Activated CD4-positive, alpha-beta T cell treated with anti-CD3 and anti-CD28 coated beads, Interleukin-10, Interleukin-2, amounts not matched to agents 100 ng/mL and 50 ng/mL, durations not matched to agents 16 hours and 8 hours (primary cell): ENCODE results near the gene SMC1A.
"Not testable (repeated sequence)": the region's sequence is repeated elsewhere in the genome, so short reads cannot be mapped to it uniquely, and the experiment has no call there.

Experiments used
- DNase-seq: peaks from one replicate; pipeline ENCODE4 v3.0.0-alpha.2; 2020

Gene SMC1A

DNA sequence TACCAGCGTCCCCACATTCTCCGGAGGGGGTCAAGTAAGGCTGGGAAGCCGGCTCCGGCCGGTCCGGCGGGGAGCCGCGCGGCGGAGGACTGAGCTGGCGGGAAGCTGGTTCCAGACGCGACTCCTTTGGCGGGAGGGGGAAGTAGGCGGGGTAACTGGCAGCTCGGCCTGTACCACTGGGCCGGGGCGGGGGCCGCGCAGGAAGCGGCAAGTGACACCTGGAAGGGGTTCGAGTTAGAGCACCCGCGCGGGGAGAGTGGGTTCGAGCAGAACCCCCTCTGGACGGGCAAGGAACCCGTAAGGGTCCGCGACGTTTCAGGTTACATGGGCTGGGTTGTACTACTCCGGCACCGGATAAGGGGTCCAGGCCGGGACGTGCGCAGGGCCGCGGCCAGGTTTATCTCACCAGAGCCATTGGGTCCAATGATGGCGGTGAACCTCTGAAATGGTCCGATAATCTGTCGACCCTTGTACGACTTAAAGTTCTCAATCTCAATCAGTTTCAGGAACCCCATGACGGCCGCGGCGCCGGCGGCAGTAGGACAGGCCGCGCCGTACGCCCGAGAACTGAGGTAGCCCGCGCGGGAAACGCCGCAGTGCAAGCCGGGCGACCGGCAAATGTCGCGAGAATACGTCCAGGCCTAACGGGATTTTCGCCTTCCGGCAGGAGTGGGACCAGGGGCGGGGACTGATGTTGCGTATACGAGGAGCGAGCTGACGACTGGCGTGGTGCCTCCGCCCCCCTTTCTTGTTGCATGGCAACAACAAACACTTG, at the start of gene SMC1A:
TSS of gene SMC1A (minus strand) at position 569 of the 775 bp plus-strand sequence. CDS start at position 515, 54 bp downstream.
- peak; percentile 99 for DNase-seq

DNA sequence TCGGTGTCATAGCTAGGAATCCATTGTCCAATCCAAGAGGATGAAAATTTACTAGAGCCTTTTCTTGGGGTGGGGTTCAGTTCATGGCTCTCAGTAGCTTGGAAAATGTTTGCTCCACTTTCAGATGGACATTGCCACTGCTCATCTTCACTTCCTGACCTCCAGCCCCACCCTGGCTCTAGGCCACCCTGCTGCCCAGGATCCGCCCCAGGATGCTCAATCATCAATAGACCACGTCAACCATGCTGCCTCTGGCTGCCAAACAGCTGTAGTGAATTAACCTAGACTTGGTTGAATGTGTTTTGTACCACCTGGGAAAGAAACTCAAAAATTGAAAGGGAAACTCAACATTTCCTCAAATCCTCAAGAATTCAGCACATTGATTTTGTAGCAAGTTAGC, 48.9 kb upstream of the SMC1A start:
- DNase-seq: no peak

DNA sequence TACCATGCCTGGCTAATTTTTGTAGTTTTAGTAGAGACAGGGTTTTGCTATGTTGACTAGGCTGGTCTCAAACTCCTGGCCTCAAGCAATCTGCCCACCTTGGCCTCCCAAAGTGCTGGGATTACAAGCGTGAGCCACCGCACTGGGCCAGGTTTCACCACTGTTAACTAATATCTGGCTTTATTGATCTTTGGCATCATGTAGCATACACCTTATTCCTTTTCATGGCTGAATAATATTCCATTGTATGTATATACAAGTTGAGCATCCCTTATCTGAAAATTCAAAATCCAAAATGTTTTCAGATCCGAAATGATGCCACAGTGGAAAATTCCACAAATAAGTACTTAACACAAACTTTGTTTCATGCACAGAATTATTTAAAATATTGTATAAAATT, 46.2 kb upstream of the SMC1A start:
- DNase-seq: not testable (repeated sequence)

DNA sequence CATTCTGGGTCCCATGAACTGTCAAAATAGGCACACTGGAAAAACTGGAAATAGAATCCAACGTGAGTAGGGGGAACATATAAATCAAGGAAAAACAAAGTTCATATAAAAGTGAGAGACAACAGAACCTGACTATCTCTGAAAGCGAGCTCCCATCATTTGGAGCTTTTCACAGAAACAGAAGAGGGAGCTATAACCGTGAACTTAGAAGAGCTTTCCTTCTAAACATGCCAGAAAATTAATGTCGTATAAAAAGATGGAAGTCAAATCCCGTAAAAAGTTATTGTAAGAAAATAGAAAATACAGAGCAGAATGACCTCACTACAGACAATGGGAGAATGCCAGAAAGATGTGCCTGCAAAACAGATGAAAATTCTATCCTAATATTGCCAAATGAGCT, 35.6 kb upstream of the SMC1A start:
- no peak for DNase-seq

DNA sequence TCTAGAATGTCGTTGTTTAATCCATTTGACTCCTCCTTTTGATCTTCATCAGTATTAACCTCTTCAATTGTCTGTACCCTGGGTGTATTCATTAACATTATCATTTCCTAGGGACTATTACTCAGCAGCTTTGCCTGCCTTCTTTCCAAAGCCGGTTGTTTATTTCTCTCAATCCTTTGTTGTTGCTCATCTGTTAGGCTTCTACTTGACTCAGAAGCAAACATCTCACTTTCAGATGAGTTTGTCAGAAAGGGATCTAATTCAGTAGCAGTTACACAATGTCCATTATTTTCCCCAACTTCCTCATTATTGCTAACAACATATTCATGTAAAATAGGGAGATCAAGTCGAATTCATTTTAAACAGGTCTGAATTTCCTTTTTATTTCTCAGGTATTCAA, 33.8 kb upstream of the SMC1A start:
- DNase-seq: no peak

DNA sequence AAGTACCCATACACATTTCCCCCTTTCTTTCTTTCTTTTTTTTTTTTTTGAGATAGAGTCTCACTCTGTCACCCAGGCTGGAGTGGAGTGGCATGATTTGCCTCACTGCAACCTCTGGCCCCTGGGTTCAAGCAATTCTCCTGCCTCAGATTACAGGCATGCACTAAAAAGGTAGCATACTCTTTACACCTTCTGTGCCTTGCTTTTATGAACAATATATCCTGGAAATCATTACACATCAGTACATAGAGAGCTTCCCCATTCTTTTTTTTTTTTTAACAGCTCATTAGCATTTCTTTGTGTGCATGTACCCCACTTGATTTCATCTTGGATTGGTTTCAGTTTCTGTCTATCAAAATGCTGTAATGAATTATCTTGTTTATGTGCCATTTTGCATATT, 30.4 kb upstream of the SMC1A start:
- no peak for DNase-seq

DNA sequence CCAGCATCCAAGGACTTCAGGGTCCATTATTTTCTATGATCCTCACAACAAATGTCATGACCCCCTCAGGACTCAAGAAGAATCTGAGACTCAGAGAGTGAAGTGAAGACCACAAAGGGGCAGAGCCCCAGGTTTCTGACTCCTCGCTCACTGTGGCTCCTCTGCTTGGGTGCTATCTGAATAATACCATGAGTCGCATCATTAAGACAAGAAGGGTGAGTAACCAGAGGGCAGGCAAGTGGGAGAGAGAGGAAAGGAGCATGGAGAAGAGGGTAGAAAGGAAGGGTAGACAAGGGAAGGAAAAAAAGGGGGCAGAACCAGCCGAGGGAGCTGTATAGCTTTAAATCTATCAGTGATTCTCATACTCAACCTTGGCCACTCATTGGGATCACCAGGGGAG, 27.2 kb upstream of the SMC1A start:
- no peak for DNase-seq

DNA sequence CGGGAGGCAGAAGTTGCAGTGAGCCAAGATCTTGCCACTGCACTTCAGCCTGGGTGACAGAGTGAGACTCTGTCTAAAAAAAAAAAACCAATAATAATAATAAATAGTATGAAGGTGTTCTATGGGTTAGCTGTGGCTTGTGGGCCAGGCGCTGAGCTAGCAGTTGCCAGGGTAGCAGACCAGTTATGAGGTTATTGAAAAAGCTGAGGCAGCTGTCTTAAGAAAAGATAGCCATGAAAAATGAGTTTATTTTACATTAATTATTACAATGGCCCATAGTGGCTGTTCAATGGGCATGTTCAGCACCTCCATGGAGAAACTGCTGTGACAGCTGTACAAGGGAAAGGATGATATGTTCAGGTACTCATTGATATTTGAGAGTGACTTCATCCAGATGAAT, 25.0 kb upstream of the SMC1A start:
- no peak for DNase-seq

DNA sequence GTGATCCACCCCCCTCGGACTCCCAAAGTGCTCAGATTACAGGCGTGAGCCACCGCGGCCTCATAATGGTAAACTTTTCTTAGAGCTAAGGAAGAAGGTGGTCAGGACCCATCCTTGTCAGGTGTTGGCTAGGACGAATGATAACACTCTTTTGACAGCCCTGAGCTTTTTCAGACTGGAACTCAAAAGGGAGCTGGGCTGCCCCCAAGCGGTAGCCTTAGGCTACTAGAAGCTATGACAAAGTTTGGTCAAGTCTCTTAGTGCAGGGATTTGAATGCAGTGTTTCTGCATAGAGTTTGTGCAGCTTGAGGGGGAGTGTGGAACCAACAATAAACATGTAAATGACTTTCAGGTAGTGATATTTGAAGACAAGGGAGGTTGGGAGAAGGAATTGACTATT, 23.5 kb upstream of the SMC1A start:
- DNase-seq: peak; percentile 72

DNA sequence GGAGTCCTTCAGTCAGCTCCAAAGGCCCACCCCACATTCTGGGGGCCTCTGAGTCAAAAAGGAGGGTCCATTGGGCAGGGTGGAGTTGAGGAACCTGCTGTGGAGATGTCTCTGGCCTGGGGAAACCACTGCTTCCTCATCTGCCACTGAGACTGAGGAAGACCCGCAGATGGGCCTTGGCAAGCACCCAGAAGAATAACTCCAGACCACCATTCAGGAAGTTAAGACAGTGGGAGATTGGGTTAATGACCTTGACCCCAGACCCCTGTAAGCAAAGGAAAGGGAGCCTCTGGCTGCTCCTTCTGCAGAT, 19.8 kb upstream of the SMC1A start:
- DNase-seq: no peak

DNA sequence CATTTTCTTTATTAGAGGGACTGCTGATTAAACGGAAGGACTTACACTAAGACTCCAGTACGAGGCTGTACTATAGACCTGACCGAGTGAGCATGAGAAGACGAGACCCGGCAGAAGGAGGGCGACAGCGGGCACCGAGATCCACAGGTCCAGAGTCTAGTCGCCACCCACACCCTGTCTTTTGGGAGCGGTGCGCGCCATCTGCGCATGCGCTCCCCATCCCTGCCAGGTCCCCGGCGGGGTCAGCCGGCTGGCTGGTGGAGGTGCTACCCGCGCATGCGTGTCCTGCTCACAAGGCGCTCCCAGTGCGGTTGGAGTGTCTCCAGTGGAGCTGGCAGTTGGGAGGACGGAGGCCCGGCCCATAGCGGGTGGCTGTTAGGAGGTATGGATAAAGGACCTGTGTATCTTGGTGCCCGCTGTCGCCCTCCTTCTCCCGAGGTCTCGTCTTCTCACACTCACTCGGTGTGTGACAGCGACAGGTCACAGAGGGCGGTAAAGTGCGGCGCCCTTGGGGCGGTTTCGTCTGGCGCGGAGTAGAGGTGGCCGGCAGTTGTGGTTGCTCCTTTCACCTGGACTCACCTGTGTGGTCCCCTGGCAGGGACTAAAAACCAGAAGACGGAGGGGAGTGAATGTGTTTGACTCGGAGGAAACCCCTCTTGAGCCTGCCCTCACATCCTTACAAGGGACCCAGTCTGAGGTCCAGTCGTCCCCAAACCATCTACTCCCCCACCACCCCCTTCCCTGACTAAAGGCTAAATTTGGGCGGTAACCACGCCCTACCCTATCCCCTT, 19.3 kb upstream of the SMC1A start:
- DNase-seq: peak; percentile 93

DNA sequence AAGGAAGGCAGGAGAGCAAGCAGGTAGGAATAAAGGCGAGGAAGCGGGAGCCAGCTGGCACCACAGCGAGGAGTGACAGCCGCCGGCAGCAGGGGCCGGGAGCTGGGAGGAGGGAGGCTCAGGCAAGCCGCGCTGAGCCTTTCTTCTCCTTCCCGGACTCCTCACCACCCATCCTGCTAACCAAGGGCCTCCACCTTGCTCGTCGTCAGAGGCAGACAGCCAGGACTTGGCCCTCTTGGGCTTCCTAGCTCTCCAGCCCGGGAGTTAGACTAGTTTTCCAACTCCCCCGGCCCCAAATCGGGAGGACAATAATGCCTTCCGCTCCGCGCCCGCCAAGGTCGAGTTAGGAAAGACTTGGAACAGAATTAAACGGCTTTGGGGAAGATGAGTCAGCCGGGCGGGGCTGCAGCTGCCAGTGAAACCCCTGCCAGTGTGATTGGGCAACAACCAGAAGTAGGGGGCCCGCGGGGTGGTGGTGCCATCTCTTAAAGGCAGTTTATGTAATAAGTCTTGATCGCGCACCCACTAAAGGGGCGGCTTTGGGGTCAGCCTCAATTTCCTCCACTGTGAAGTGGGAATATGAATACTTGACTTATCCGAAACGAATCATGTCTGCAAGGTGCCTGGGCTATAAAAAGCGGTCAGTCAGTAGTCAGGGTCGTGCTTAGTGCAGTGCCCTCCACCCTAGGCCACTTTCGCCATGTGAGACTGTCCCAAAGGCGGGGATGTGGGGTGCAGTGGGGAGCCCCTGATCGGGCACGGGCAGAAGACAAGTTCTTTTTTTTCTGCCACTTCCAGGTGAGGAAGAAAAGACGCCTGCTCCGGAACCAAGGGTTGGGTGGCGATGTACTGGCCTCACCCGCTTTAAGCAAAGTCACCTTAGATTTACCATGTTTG, 18.4 kb upstream of the SMC1A start:
- DNase-seq: peak; percentile 73

DNA sequence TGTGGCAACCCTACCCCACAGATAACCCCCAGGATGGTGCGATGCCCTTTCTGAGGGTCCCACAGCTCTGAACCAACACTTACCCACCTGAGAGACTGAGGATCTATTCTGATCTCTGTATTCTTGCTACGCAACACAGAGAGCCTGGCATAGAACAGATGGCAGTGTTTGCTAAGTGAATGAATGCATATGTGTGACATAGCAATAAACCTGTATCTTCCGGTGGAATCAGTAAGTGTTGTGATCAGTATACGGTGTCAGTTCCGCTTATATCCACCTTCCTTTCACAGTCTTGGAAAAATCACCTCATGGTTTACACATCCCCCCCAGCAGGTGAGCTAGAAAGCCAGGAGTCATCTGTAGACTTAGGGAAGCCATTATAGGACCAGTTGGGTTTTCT, 17.6 kb upstream of the SMC1A start:
- no peak for DNase-seq

DNA sequence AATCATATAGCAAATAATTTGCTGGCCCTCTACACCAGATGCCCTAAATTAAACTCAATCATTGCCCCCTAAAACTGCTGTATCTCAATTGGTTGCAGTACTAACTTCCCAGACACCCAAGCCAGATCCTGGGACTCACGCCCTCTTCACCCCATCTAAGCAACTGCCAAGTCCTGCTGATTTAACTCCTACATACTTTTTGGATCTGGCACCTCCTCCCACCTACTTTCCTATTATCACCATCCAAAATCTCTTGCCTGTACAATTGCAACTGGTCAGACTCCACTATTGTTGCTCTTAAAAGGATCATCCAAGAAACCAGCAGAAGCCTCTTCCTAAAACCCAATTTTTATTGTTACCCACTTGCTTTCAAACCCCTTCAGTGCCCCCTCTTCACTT, 16.4 kb upstream of the SMC1A start:
- DNase-seq: no peak

DNA sequence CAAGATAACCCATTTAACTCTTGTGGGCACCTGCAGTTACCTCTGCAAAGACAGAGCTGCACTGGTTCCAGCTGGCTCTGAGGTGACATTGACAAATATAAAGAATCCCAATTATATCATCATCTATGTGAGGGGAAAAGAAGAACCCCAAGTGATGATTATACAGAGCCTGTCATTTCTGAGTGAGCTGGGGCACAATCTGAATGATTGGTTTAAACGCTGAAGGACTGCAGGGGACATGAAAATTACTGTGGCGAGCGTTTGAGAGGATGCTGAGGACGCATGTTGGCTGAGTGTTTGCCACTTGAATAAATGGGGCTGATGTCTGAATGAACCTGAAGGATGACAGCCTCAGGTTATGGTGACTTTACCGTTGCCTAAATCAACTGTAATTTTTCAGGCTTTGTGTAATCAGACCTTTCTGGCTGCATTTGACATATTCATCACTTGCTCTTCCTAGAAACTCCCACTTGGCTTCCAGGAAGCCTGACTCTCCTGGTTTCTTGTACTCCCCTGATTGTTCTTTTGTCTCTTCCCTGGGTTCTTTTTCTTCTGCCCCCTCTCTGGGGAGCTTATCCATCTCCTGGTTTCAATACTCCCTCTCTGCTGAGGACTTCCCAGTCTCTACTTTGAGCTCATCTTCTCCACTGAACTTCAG, 15.8 kb upstream of the SMC1A start:
- peak; percentile 47 for DNase-seq

DNA sequence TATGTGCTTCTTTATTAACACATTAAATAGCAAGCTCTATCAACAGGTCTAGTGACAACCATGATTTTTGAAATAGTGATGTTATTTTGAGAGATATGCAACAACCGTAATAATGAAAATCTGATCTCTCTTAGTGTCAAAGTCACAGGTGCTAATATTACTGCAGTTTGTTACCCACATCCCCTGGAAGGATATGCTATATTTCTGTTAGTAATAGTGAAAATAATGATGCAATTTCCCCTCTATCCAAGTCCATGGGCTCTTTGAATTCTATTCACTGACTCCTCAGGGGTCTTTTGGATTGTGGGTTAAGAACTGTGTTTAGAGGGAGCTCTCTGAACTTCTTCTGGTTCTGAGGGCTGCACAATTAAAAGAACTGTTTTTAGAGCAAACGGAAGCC, 14.8 kb upstream of the SMC1A start:
- DNase-seq: peak; percentile 73

DNA sequence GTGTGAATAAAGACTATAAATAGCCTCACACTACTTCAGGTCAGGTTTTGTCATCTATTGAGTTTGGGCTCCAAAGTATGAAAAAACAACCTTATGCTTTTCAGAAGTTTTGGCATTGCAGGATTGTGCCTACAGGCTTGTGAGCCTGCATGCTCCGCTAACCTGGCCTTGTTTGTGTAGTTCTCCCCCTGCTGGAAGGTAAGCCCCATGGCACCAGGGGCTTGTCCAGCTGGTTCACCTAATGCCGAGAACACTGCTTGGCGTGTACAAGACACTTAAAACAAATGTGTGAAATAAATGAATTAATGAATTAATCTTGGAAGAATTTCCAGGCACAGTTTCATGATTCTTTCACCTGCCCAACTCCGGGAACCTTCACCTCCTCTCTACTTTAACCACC, 13.5 kb upstream of the SMC1A start:
- peak; percentile 89 for DNase-seq

DNA sequence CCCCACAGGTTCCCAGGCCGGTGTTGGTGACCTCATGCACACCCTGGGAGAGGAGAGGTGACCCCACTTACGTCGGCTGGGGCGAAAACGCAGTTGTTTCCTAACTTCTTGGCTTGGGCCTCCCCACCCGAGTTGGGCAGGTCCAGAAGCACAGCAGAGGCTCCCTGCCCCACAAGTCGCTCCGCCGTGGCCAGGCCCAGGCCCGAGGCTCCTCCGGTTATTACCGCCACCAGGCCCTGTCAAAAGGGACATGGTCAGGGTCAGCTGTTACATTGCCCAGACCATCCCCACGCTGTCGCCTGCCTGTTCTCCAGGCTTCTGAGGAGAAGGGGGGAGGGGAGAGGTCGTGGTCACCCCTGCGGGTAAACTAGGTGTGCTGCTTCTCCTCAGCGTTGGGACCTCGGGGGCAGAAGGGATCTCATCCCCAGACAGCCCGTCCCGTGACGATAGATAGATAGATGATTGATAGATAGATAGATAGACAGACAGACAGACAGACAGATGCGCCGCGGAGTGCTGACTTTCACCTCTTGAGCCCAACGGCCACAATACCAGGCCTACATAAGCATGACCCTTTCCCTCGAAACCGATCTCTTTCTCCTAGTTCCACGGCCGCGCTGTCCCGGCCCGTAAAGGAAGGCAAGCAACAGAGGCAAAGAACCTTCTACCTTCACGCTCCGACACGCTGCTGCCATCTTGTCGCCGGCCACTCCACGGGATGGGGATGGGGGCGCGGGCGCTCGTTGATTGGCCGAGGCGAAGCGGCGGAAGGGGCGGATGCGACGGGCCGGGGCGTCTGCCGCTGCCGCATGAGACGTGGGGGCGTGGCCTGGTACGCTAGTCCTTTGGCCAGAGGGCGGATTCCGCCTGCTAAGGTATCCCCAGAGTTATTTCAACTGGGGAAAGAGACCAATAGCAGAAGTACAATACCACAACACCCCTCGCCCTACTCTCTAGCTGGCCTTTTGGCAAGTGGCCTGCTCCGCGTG, 11.5 kb upstream of the SMC1A start, which contains the start of gene HSD17B10:
TSS of gene HSD17B10 (minus strand) at position 720 of the 989 bp plus-strand sequence. CDS start at position 695, 25 bp downstream.
- DNase-seq: peak; percentile 93

DNA sequence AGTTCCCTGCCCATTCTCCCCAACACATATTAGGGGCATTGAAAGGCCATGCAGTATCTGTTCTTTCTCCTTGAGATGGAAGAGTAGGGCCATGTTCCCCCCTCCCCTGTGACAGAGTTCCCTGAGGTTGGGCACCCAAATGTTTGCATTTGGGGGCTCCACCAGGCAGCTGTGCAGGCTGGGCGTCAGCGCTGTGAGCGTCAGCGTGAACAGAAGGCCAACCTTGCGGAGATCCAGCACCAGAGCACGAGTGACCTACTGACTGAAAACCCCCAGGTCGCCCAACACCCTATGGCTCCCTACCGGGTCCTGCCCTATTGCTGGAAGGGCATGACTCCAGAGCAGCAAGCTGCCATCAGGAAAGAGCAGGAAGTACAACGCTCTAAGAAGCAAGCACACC, 7.8 kb upstream of the SMC1A start:
- no peak for DNase-seq

DNA sequence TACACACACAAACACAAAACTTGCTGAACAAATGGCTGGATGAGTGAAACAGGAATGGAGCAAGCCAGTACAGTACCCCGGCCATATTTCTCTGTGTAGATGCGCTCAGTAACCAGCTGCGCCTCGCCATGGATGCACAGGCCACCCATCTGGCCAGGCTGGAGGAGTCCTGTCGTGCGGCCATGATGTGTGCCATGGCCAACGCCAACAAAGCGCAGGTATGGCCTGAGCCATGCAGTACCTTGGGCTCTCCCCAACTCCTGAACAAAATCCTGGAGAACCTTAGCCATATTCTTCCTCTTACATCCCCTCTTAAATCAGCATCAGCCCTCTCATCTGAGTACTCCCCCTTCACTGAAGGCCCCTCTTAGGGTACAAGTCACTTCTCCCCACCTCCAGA, 7.3 kb upstream of the SMC1A start:
- DNase-seq: no peak

DNA sequence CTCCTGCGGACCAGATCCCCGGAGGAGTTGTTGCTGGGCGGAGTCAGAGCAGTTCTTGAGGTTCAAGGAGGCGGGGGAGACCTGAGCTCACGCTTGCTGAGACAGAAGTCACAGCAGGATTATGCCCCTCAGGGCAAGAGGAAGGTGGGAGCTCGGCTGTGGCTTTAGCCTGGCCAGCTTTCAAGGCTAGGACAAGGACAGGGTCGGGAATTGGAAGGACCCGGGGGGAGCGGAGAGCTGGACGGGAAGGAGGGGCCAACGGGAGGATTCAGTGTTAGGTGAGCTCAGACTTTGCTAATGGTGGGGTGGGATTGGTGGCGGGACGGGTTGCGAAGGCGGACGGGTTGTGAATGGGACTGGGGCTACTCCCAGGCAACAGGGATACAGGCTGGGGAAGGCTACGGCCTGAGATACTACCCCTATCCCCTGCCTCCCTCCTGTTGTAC, 430 bp upstream of the SMC1A start, which contains the start of gene RIBC1:
TSS of gene RIBC1 (plus strand) at position 13 of the 446 bp plus-strand sequence. CDS start 3,404 bp downstream, outside the sequence.
- DNase-seq: no peak
